Tibial nerve (tissue), 4 donors: ENCODE data around the gene LYPD1. TPM values are rescaled to one million over a fixed set of nuclear protein-coding genes. Genes with fewer than 3 reads are reported as not detected.
A peak's percentile ranks its signal among the peaks of the same experiment; 100 is the strongest.

Source experiments
- DNase-seq, 2 donors: peaks; one replicate each; pipeline ENCODE4 v3.0.0-alpha.2; 2019; ENCODE audit warnings: low spot score in 2 of 2
- H3K27ac ChIP-seq, 4 donors: fragments of 200-600 bp; sonication (generic) in 3 of 4; one replicate each; pipeline ENCODE4 v1.5.1; 2017 to 2019; ENCODE audit warnings: mild to moderate bottlenecking in 1 of 4
- H3K27me3 ChIP-seq, 2 donors: fragments of 200-600 bp; sonication (generic) in 1 of 2; one replicate each; pipeline versions ENCODE4 v1.5.1 to v1.6.0; 2017 to 2019
- H3K36me3 ChIP-seq, 3 donors: fragments of 200-600 bp; sonication (generic); one replicate each; pipeline ENCODE4 v1.5.1; 2018 to 2019
- H3K4me1 ChIP-seq, 4 donors: fragments of 200-600 bp; sonication (generic) in 3 of 4; one replicate each; pipeline ENCODE4 v1.5.1; 2017 to 2019
- H3K4me3 ChIP-seq, 4 donors: fragments of 200-600 bp; sonication (generic) in 3 of 4; one replicate each; pipeline ENCODE4 v1.5.1; 2017 to 2019; ENCODE audit warnings: mild to moderate bottlenecking in 1 of 4, moderate library complexity in 1 of 4
- H3K9me3 ChIP-seq, 4 donors: fragments of 200-600 bp; sonication (generic) in 3 of 4; one replicate each; pipeline ENCODE4 v1.5.1; 2017 to 2019
- CTCF ChIP-seq, 5 experiments: fragments of 200-600 bp in 3 of 5; fragments of 450-650 bp in 2 of 5; sonication (generic) in 3 of 5; IDR thresholded peaks; one replicate each; pipeline ENCODE4 v1.5.1; 2016 to 2019; ENCODE audit warnings: antibody characterized with exemption in 5 of 5, mild to moderate bottlenecking in 3 of 5, moderate library complexity in 2 of 5
- EP300 ChIP-seq, 2 donors: sonication (generic); formaldehyde crosslinking; IDR thresholded peaks; one replicate each; pipeline ENCODE4 v1.6.1; 2017; ENCODE audit warnings: antibody characterized with exemption in 2 of 2, mild to moderate bottlenecking in 1 of 2
- POLR2A ChIP-seq, 2 donors: fragments of 450-650 bp; IDR thresholded peaks; one replicate each; pipeline ENCODE4 v1.6.1; 2017; ENCODE audit warnings: antibody characterized with exemption in 2 of 2, mild to moderate bottlenecking in 2 of 2, moderate library complexity in 2 of 2
- WGBS, 2 donors: methylation state at CpG; one replicate each; pipeline ENCODE4 v1.1.5; 2018; 5-methylcytosine and 5-hydroxymethylcytosine counted together
- total RNA-seq, 4 donors: library from RNA; depleted of rRNA; stranded (reverse); fragments of >200 nt; gene quantifications; one replicate each; pipeline ENCODE4 v1.1.0, GENCODE V29; 2016

The LYPD1 gene
- total RNA-seq, 4 donors from 2014 or later, result 0.22 to 7.5 (median 2.6) TPM

- no peak overlapping the region for H3K27ac ChIP-seq
- no peaks in the 10 kb centered on the region for H3K36me3 ChIP-seq
- H3K4me3 ChIP-seq, result no peak overlapping the region
- no peak for DNase-seq
- no peaks in the 10 kb centered on the region for H3K9me3 ChIP-seq
- 61 to 66% methylated on average over 12 of the region's 12 CpGs for WGBS, 2 donors
- H3K4me1 ChIP-seq, result peaks cover 0 to 9% (median 0%) of the 10 kb centered on the region in 4 donors
- H3K27me3 ChIP-seq, result no peaks in the 10 kb centered on the region
- TF ChIP-seq CTCF (IDR thresholded peaks at IDR 0.05), result peak; percentile 38 to 51 (median 40)
- TF ChIP-seq EP300 (IDR thresholded peaks at IDR 0.05), result no peak
Observed at GRCh38 chr2:132651115-132652045, 18.6 kb downstream of the LYPD1 start.

- no peak for TF ChIP-seq EP300 (IDR thresholded peaks at IDR 0.05)
- TF ChIP-seq CTCF (IDR thresholded peaks at IDR 0.05), result no peak
- TF ChIP-seq POLR2A (IDR thresholded peaks at IDR 0.05), result no peak
- DNase-seq, result no peak
- no peaks in the 10 kb centered on the region for H3K27me3 ChIP-seq
Observed at GRCh38 chr2:132646540-132647108, 23.4 kb downstream of the LYPD1 start.

GRCh38 chr2:132645722-132646539, 24.1 kb downstream of the LYPD1 start:
- Histone ChIP-seq H3K4me3 (no peak overlapping the region), H3K27me3 (no peaks in the 10 kb centered on the region)
- WGBS, 2 donors, result 84 to 85% methylated on average over 18 of the region's 18 CpGs

More at GRCh38 chr2:132646540-132647108, 23.4 kb downstream of the LYPD1 start:
- Histone ChIP-seq H3K4me3 (no peak overlapping the region), H3K9me3 (no peaks in the 10 kb centered on the region), H3K36me3 (no peaks in the 10 kb centered on the region), H3K4me1 (no peaks in the 10 kb centered on the region), H3K27ac (no peak overlapping the region)
- WGBS, 2 donors, result 74 to 80% methylated on average over 8 of the region's 8 CpGs

GRCh38 chr2:132645176-132645575, 24.8 kb downstream of the LYPD1 start:
- H3K4me3 ChIP-seq, result no peak overlapping the region
- no peak for DNase-seq
- no peaks in the 10 kb centered on the region for H3K36me3 ChIP-seq
- H3K4me1 ChIP-seq, result no peaks in the 10 kb centered on the region
- no peak overlapping the region for H3K27ac ChIP-seq
- H3K27me3 ChIP-seq, result no peaks in the 10 kb centered on the region
- TF ChIP-seq CTCF (IDR thresholded peaks at IDR 0.05) (no peak), POLR2A (IDR thresholded peaks at IDR 0.05) (no peak)
- WGBS, 2 donors, result 89 to 94% methylated on average over 35 of the region's 35 CpGs
- no peaks in the 10 kb centered on the region for H3K9me3 ChIP-seq

More at GRCh38 chr2:132645722-132646539, 24.1 kb downstream of the LYPD1 start:
- H3K27ac ChIP-seq, result no peak overlapping the region
- H3K36me3 ChIP-seq, result no peaks in the 10 kb centered on the region
- TF ChIP-seq POLR2A (IDR thresholded peaks at IDR 0.05) (no peak), CTCF (IDR thresholded peaks at IDR 0.05) (no peak), EP300 (IDR thresholded peaks at IDR 0.05) (no peak)
- H3K4me1 ChIP-seq, result no peaks in the 10 kb centered on the region
- H3K9me3 ChIP-seq, result no peaks in the 10 kb centered on the region
- no peak for DNase-seq
